Activated CD8-positive, alpha-beta memory T cell treated with anti-CD3 and anti-CD28 coated beads for 24 hours (primary cell): Measurements from ENCODE around the gene EPB41L1.

Experiments used
- DNase-seq: peaks from one replicate; pipeline ENCODE4 v3.0.0-alpha.2; 2020

EPB41L1 gene

DNA sequence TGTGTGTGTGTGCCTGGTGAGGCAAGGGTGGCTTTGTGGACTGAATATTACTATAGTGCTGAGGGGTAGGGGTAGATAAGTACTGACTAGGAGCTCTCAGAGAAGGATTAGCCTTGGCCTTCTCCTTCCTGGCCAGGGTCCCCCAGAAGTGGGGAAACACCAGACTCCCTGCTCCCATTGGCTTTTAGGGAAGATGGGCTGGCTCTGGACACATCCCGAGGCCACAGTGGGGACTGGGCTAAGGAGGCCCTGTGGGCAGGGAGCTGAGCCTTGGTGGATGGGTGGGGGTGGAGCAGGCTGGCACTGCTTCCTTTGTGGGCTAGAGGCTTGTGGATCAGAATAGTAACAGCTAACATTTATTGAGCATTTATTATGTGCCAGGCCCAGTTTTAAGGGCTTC lies 3.1 kb downstream of the EPB41L1 start:
- no peak for DNase-seq

DNA sequence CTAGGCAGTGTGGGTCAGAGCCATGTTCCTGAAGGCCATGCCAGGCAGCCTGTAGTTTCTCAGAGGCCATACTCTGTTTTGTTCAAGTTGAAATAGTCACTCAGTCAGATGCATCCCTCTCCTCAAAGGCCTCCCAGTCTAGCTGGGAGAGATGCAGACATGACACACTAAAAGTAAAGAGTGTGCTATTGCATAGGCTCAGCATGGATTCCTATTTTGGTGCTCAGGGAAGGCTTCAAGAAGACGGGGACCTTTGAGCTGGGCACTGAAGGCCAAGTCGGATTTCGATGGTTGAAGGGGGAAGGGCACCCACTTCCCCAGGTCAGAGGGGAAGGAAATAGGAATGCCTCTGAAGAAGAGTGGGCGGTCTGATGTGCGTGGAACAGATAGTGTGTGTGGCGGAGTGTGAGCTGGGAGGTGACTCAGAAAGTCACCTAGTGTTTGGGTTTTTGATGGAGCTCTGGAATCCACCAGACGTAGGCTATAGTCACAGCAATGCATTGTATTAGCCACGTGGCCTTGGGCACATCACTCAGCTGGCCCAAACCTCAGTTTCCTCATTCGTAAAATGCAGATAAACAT lies 3.7 kb downstream of the EPB41L1 start:
- no peak for DNase-seq

DNA sequence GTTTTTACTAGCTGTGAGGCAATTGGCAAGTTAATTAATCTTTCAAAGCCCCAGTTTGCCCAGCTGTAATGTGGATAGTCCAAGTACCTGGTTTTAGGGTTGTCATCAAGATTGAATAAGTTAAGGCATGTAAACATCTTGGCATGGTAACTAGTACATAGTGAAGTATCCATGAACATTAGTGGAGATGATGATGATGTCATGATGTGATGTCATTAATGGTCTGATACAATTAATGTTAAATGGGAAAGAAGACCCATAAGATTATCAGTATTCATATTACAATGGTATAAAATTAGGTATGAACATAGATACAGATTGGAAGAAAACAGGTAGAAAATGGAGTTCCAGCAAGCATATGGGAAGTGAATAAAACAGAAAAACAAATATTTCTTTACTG lies 5.3 kb downstream of the EPB41L1 start:
- no peak for DNase-seq

DNA sequence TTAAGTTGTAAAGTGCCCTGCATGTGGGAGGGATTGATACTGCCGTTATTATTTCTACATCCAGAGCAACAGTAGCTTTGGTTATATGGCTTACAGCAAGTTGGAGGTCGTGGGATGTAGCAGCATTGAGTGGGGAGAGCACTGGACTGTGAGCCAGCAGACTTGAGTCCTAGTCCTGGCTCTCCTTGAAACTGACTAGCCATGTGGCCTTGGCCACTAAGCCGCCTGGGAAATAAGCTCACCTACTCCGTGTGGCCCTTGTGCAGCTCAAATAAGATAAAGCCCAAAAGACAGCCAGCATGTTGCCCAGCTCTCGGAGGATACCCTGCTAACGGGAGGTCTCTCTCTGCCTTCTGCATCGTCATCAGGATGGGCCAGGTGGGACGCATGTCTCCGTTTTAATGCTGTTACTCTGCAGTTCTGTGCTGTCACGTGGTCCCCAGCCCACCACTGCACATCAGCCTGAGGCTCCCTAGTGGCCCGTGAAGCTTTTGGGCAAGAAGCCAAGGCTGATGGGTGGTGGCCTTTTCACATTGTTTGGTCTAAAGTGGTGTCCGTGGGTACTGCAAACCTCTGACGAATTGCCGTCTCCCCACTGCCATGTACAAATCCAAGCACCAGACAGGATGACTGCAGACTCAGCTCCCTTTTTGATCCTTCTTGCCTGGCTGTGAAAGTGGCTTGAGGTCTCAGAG lies 7.9 kb downstream of the EPB41L1 start:
- DNase-seq: no peak

DNA sequence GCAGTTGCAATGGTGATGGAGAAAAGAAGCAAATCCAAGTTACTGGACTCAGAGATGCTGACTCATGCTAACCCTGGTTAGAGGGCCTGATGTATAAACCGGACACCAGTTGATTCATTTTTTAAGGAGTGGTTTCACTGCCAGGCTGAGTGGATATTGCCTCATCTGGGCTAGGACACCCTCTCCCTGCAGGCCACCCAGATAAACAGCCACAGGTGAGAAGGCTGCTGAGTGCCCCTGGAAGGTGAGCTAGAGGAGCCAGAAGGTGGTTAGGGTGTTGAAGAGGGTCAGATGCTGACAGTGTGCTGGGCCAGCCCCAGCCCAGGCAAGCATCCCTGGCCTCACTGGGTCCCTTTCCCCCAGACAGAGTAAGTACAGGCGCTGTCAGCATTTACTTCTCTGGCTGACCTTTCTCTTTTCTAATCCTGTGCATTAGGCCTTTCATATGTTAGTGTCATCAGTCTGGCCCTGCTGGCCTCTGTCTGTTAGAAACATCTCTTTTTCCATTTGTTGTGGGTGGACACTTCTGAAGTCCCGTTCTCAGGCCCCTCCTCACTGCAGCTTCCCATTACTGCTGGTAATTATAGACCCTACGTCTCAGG lies 13.5 kb downstream of the EPB41L1 start:
- DNase-seq: no peak

DNA sequence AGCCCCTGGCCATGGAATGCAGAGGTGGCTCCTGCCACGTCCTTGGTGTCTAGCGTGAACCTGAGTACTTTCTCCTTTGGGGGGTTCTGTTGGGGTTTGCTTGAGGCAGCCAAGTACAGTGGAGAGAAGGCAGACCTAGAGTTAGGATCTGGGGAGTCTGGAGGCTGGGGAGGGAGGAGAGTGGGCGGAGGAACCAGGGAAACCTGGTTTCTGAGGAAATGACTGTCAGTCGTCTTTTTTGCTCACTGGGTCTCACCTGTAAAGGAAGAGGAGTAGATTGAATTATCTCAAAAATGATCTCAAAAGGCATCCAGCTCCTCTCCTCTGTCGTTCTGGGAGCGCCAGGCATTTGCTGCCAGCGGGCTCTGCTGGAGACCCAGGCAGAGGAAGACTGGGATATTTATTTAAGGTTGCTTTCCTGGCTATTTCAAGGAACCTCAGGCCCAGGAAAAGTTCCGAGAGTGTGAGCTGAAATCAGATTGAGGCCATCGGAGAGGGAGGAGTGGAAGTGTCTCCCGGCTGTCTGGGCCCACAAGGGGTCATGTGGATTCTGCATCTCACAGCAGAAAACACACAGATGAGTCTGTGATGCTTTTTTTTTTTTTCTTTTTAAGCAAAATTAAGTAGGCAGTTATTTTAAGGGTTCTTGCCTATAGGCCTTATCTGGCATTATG lies 16.1 kb downstream of the EPB41L1 start:
- DNase-seq: no peak

DNA sequence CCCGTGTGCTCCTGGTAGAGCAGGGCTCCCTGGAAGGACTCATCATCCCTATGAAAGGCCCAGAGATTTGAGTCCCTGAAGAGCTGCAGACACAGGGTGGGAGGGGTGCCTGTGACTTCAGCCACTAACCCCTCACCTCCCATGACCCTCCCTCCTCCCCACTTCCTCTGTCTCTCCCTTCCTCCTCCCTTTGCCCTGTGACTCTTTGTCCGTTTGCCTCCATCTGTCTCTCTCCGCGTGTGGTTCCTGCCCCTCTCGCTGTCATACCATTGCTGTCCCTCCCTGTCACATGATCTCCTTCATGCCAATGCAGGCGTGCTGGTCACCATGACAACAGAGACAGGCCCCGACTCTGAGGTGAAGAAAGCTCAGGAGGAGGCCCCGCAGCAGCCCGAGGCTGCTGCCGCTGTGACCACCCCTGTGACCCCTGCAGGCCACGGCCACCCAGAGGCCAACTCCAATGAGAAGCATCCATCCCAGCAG lies 19.0 kb downstream of the EPB41L1 start:
- DNase-seq: no peak

DNA sequence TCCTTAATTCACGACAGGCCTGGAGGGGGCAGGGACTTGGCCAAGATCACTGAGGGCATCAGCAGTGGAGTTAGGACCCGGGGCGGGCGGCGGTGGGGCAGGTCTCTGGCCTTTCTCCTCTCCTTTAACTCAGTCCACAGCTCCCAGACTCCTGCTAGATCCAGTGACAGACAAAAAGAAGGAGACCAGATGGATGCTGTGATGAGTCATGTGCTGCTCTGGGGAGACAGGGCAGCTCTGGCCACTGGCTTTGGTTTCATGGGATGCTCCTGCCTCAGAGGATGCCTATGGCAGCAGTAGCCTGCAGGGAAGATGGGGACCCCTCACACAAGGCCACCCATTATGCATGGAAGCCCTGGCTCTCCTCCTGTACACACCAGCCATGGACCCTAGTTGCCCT lies 20.5 kb downstream of the EPB41L1 start:
- no peak for DNase-seq

DNA sequence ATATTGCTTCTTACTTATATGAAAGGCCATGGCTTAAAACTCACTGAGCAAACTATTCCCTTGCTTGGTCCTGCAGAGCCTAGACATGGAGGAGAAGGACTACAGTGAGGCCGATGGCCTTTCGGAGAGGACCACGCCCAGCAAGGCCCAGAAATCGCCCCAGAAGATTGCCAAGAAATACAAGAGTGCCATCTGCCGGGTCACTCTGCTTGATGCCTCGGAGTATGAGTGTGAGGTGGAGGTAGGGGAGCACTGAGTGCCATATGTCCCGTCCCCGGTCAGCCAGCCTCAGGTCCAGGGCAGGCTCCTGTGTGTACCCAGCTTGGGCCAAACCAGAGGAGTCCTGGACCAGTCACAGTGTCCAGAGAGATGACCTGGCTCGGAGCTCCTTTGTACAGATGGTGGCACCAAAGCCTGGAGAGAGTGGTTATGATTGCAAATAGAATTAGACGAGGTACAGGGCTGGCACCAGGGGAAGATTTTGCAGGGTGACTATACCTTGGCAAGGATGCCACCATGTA lies 21.0 kb downstream of the EPB41L1 start:
- no peak for DNase-seq

DNA sequence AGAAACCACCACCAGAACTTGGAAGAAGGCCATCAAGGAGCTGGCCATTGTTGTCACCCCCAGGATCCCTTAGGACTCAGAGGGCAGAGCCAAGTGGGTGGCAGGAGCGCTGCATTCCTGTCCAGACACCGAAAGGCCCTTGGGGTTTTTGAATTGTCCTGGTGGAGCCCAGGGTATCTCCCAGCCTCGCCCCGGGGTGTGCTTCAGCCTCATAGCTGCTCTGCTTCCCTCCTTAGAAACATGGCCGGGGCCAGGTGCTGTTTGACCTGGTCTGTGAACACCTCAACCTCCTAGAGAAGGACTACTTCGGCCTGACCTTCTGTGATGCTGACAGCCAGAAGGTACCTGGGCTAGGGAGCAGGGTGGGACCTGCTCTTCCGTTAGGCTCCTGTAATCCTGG lies 23.2 kb downstream of the EPB41L1 start:
- DNase-seq: no peak

DNA sequence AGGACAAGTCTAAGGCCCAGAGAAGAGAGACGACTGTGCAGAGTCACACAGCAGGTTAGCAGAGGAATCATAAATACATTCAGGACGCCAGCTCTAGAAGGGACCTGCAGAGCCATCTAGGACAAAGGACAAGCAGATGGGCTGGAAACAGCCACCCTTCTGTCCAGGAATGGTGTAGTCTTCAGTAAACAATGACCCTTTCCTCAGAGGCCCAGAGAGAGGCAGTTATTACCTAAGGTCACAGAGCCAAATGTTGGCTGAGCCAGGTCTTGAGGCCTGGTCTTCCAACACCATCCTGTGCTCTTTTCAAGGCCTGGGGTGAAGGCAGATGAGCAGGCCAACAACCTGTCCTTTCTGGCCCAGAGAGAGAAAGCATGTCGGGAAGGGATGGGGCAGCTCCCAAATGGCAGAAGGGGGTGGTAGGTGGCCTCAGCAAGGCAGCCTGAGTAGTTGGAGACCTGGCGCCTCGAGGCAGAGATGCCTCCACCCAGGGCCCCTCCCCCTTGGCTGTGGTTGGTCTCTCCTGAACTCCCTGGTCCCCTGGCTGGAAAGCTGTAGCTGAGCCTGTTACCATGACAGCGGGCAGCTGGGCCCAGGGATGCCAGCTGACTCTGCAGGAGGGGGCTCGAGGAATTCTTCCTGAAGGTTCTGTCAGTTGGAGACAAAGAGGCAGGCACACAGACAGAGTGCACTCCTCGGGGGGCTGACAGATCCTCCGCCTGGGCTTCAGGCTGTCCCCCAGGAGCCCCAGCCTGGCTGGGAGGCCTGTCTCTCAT lies 24.8 kb downstream of the EPB41L1 start:
- no peak for DNase-seq

DNA sequence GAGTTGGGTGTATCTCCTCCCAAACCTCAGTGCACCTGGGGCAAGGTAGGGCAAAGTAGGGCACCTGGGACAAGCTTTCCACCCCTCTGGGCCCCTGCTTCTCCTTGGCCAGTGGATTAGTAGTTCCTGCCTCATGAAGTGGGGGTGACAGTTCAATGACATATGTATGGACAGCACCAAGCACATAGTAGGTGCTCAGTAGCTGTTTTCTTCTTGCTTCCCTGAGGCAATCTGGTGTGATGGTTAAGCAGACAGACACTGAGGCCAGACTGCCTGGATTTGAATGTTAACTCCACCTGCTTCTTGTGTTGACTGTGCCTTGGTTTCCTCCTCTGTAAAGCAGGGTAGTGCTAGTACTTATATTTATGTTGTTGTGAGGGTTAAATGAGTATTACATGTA lies 25.8 kb downstream of the EPB41L1 start:
- DNase-seq: no peak

DNA sequence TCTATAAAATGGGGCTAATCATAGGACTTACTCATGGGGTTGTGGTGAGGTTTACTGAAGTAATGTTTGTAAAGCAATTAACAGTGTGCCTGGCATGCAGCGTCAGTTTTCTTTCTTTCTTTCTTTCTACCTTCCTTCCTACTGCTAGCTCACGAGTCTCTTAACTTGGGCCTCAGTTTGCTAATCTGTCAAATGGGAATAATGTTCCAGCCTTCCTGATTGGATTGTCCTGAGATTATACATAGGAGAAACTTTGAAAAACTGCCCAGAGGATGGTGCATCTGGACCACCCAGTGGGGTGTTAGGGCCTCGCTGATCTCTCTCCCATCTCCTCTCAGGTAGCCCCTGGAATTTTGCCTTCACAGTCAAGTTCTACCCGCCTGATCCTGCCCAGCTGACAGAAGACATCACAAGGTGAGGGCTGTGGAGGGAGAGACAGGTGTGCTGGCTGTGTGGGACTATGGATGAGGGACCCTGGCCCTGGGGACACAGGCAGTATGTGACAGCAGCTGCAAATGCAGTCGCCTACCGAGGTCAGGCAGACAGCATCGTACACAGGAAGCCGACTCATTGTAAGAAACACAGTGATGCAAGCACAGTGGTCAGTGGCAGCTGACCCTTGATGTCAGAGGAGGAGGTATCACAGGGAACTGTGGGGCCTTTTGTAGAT lies 27.5 kb downstream of the EPB41L1 start:
- no peak for DNase-seq

DNA sequence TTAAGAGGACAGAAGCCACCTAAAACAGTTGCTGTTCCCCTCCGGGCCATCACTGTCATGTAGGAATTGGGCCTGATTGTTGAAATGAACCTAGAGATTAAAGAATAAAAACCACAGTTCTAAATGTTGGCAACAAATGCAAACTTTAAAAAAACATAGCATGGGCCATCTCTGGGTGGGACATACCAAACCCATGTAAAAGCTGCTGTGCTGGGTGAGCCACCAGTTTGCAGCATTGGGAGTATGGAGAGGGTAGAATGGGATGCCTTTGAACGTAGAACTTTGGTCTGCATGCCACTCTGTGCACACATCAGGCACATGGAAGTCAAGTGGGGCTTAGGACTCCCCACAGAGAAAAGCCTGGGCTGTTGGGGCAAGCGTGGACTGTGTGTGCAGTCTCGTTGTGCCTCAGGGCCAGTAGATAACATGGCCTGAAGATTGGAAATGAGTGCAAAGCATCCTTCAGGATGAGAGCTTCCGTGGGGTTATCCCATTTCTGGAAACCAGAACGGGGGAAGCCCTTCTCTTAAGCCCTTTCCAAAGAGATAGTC lies 28.1 kb downstream of the EPB41L1 start:
- no peak for DNase-seq

DNA sequence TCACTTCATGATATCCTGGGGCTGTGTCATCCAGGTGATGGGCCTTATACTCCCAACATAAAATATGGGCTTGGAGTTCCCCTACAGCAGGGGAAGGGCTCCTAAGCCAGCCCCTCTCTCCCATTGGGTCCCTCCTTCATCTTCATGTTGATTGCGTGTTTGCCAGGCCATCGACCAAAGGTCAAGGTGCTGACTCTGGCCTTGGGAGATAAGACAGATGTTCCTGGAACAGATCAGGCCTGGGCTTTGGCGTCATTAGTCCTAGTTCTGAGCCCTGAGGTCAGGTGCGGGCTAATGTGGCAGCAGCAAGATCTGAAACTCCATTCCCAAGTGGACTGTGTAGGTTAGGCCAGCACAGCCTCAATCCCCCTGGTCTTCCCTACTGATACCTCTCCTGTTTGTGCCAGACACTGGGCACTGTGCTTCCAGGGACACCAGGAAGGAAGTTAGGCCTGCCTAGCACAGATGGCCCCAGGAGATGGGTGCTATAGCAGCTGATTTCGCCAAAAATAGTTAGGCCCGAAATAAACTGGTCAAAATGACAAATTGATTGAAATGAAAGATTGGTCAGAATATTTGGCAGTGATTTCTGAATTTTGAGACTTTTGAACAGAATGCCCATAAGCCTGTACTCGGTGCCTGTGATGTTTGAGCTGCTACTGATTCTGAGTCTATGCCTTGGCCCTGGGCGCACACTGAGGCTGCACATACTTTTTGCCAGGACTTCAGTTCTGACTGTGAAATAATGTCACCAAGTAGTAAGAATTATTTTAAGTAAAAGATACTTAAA lies 28.8 kb downstream of the EPB41L1 start:
- no peak for DNase-seq

DNA sequence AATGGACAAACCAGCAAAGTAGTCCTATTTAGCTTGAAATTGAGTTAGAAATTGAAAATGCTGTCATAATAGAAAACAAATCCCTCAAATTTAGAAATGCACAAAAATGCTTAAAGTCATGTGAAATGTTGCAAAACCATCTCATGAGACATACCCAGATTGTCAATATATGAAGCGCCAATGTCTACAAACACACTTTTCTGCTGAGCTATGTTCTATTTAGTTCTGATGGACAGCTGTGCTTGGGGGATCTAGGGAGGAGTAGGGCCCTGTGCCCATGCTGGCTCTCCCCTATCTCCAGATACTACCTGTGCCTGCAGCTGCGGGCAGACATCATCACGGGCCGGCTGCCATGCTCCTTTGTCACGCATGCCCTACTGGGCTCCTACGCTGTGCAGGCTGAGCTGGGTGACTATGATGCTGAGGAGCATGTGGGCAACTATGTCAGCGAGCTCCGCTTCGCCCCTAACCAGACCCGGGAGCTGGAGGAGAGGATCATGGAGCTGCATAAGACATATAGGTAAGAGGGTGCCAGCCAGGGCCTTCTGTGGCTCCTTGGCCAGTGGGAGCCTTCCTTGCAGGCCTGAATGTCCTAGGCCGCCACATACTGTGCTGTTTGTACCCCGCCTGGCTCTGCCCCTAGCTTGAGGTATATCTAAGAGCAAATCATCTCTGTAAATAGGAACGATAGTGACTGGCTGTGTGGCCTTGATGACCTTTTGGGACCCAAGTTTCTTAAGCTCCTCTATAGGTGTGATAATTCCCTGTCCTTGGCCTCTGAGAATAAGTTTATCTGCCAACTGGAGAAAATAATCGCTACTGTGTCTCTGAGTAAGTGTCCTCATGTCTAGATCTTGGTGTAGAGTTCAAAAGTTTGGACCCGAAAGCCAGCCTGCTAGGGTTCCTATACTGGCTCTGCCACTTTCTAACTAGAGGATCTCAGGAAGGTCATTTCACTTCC lies 30.6 kb downstream of the EPB41L1 start:
- DNase-seq: no peak

DNA sequence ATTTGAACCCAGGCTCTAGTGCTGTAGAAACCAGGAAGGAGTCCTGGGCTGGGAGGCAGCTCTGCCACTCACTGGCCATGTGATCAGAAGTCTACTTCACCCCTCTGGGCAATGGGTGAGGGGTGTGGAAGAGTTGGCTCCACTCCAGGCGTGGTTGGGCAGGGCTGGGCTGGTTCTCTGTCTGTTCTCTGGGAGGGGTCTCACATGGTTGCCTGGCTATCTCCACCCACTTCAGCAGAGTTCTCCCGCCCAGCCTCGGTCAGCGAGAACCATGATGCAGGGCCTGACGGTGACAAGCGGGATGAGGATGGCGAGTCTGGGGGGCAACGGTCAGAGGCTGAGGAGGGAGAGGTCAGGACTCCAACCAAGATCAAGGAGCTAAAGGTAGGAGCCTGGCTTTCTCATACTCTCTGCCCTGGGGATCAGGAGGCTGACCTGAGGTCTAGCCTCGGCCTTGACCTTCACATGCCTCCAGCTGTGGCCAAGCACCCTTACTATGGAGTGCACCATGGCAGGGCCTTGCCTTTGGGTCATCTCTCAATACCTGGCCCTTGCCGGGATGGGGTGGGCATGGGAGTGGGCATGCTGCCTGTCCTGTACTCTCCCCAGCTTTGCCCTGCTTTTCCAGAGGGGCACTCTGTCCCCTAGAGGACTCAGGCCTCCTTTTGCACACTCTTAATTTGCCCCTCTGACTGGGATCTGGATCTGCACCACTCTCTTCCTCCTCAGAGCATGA lies 39.6 kb downstream of the EPB41L1 start:
- no peak for DNase-seq

DNA sequence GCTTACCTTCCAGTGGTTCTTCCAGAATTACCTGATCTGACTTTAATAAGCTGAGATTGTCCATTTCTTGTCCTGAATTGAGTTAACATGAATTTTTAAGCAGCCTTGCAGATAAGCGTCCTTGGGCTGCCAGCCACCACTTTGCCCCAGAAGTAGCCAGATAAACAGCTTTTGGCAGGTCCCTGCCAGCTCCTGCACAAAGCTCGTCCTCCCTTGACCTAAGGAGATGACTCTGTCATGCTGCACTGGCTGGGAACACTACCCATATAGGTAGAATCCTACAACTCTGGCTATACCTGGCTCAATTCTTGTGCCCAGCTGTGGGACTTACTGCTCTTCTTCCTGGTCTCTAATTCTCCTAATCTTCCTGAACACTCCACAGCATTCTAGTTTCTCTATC lies 42.1 kb downstream of the EPB41L1 start:
- no peak for DNase-seq

DNA sequence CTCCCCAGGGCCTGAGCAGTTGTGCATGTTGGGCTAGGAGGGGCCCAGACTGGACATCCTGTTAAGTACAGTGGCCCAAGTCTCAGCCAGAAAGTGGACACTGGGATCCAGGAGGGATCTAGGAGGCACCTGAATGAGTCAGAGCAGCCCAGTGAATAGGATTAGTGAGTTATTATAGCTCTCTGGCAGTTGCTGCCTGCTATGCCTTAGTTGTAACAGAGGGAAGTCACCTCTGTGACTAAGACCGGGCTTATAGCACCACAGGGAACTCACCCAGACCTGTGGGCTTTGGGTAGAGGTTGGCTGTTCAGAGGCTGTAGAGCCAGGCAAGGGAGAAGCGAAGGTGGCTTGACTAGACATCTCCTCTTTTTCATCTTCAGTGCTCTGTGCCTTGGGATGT lies 42.7 kb downstream of the EPB41L1 start:
- DNase-seq: no peak
